ENCODE results near the gene DCDC2C.

- TF ChIP-seq CTCF (IDR thresholded peaks at IDR 0.05): no peak
- TF ChIP-seq EZH2 (IDR thresholded peaks at IDR 0.05): no peak
- TF ChIP-seq EZH2phosphoT487 (IDR thresholded peaks at IDR 0.05): no peak
Measured at GRCh38 chr2:3806730-3807129, 103.4 kb downstream of the DCDC2C start.

All from neural progenitor cell (in vitro differentiated cells).